ENCODE results near the gene SLC44A5.

GRCh38 chr1:75548721-75549480, 62.0 kb downstream of the SLC44A5 start:
- TF ChIP-seq, protein P1, sequence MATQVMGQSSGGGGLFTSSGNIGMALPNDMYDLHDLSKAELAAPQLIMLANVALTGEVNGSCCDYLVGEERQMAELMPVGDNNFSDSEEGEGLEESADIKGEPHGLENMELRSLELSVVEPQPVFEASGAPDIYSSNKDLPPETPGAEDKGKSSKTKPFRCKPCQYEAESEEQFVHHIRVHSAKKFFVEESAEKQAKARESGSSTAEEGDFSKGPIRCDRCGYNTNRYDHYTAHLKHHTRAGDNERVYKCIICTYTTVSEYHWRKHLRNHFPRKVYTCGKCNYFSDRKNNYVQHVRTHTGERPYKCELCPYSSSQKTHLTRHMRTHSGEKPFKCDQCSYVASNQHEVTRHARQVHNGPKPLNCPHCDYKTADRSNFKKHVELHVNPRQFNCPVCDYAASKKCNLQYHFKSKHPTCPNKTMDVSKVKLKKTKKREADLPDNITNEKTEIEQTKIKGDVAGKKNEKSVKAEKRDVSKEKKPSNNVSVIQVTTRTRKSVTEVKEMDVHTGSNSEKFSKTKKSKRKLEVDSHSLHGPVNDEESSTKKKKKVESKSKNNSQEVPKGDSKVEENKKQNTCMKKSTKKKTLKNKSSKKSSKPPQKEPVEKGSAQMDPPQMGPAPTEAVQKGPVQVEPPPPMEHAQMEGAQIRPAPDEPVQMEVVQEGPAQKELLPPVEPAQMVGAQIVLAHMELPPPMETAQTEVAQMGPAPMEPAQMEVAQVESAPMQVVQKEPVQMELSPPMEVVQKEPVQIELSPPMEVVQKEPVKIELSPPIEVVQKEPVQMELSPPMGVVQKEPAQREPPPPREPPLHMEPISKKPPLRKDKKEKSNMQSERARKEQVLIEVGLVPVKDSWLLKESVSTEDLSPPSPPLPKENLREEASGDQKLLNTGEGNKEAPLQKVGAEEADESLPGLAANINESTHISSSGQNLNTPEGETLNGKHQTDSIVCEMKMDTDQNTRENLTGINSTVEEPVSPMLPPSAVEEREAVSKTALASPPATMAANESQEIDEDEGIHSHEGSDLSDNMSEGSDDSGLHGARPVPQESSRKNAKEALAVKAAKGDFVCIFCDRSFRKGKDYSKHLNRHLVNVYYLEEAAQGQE (IDR thresholded peaks at IDR 0.05; ENCODE audit: low read depth) = no peak
- TF ChIP-seq YY1 (IDR thresholded peaks at IDR 0.05; ENCODE audit: low read depth) (no peak), TAF1 (IDR thresholded peaks at IDR 0.05; ENCODE audit: low read depth) (no peak)
- TF ChIP-seq, protein P2, sequence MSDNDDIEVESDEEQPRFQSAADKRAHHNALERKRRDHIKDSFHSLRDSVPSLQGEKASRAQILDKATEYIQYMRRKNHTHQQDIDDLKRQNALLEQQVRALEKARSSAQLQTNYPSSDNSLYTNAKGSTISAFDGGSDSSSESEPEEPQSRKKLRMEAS (IDR thresholded peaks at IDR 0.05) = no peak

Measured in Ishikawa (cell line).